ENCODE results near the gene ZNF101.
"Not testable (repeated sequence)": the region's sequence is repeated elsewhere in the genome, so short reads cannot be mapped to it uniquely, and the experiment has no call there.

ZNF101 gene

DNA sequence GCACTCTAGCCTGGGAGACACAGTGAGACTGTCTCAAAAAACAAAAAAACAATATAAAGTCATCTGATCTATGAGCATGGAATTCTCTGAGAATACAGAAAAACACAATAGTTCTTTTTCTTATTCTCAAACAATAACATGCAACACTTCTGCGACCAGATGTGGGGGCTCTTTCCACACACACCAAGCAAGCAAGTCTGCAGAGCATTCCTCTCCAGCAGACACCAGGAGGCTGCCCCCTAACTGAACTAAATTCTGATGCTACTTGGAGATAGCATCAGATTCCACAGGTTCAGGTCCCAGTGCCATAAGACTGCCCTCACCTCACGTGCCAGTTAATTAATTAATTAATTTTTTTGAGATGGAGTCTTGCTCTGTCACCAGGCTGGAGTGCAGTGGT, 27.7 kb downstream of the ZNF101 start:
- DNase-seq (ENCODE audit: low read depth in 1 of 2, low spot score in 1 of 2) = no peak
- H3K27me3 ChIP-seq (ENCODE audit: insufficient read depth, poor library complexity, severe bottlenecking) = no peaks in the 10 kb centered on the region
- H3K4me3 ChIP-seq (replicated peaks; ENCODE audit: insufficient read depth, low read length) = no peak overlapping the region
- no peak overlapping the region for H3K27ac ChIP-seq (replicated peaks)
- TF ChIP-seq POLR2AphosphoS5 (IDR thresholded peaks at IDR 0.05; ENCODE audit: low read depth) = no peak

DNA sequence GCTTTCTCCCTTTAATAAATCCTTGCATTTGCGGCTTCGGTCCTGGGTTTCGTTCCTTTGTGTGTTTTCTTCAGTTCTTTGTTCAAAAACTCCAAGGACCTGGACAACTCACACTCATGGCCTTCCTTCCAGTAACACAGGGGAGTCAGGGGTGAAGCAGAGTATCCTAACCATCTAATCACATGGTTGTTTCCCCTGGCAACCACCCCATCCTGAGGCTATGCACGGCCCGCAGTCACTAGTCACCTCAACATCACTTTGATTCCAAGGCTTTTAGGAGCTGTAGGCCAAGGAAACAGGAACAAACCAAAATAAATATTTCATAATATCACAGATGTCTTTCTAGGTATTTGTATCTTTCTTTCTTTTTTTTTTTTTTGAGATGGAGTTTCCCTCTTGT, 28.9 kb downstream of the ZNF101 start:
- Histone ChIP-seq H3K4me3 (replicated peaks; ENCODE audit: insufficient read depth, low read length) (no peak overlapping the region), H3K27ac (replicated peaks) (no peak overlapping the region), H3K27me3 (ENCODE audit: insufficient read depth, poor library complexity, severe bottlenecking) (no peaks in the 10 kb centered on the region)
- no peak for DNase-seq (ENCODE audit: low read depth in 1 of 2, low spot score in 1 of 2)
- TF ChIP-seq SPI1 (IDR thresholded peaks at IDR 0.05; ENCODE audit: borderline replicate concordance, low read depth) = no peak

DNA sequence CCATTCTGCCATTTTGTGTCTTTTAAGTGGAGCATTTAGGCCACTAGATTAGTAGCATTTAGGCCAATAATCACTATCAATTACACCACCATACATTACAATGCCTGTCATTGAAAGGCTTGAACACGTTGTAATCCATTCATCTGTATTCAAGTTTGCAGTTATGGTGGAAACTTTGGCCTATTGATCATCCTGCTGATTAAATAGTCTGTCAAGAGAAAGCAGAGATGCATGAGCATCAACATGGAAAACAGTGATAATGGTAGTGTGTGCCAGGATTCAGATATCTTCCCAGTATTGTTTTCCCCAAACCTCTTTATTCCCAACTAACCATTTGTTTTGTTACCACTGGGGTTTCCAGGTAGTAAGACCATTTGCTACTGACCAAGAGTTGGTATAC, 31.9 kb downstream of the ZNF101 start:
- not testable (repeated sequence) for DNase-seq (ENCODE audit: low read depth in 1 of 2, low spot score in 1 of 2); H3K4me3 ChIP-seq (replicated peaks; ENCODE audit: insufficient read depth, low read length); H3K27me3 ChIP-seq (ENCODE audit: insufficient read depth, poor library complexity, severe bottlenecking); H3K27ac ChIP-seq (replicated peaks)

DNA sequence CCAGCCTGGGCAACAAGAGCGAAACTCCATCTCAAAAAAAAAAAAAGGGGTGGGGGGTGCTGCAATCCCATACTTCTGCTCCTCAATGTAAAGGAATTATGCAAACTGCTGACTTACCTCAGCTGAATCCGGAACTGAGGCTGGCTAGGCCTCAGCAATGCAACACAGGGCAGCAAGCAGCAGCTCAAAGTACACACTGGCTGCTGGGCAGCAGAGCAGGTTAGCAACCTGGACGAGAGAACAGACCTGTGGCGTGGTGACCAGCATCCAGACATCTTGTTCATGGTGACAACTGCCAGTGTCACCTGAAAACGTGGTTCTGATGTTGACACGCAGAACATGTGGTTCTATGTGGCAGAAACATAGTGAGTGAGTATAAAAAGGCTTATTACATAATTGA, 36.2 kb downstream of the ZNF101 start:
- DNase-seq (ENCODE audit: low read depth in 1 of 2, low spot score in 1 of 2) = no peak
- H3K27me3 ChIP-seq (ENCODE audit: insufficient read depth, poor library complexity, severe bottlenecking) = no peaks in the 10 kb centered on the region
- no peak overlapping the region for H3K4me3 ChIP-seq (replicated peaks; ENCODE audit: insufficient read depth, low read length)
- H3K27ac ChIP-seq (replicated peaks) = no peak overlapping the region
- no peak for TF ChIP-seq SPI1 (IDR thresholded peaks at IDR 0.05; ENCODE audit: borderline replicate concordance, low read depth)
- TF ChIP-seq, protein P1, sequence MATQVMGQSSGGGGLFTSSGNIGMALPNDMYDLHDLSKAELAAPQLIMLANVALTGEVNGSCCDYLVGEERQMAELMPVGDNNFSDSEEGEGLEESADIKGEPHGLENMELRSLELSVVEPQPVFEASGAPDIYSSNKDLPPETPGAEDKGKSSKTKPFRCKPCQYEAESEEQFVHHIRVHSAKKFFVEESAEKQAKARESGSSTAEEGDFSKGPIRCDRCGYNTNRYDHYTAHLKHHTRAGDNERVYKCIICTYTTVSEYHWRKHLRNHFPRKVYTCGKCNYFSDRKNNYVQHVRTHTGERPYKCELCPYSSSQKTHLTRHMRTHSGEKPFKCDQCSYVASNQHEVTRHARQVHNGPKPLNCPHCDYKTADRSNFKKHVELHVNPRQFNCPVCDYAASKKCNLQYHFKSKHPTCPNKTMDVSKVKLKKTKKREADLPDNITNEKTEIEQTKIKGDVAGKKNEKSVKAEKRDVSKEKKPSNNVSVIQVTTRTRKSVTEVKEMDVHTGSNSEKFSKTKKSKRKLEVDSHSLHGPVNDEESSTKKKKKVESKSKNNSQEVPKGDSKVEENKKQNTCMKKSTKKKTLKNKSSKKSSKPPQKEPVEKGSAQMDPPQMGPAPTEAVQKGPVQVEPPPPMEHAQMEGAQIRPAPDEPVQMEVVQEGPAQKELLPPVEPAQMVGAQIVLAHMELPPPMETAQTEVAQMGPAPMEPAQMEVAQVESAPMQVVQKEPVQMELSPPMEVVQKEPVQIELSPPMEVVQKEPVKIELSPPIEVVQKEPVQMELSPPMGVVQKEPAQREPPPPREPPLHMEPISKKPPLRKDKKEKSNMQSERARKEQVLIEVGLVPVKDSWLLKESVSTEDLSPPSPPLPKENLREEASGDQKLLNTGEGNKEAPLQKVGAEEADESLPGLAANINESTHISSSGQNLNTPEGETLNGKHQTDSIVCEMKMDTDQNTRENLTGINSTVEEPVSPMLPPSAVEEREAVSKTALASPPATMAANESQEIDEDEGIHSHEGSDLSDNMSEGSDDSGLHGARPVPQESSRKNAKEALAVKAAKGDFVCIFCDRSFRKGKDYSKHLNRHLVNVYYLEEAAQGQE (IDR thresholded peaks at IDR 0.05; ENCODE audit: insufficient replicate concordance, low read depth) = no peak
- TF ChIP-seq, protein P2, sequence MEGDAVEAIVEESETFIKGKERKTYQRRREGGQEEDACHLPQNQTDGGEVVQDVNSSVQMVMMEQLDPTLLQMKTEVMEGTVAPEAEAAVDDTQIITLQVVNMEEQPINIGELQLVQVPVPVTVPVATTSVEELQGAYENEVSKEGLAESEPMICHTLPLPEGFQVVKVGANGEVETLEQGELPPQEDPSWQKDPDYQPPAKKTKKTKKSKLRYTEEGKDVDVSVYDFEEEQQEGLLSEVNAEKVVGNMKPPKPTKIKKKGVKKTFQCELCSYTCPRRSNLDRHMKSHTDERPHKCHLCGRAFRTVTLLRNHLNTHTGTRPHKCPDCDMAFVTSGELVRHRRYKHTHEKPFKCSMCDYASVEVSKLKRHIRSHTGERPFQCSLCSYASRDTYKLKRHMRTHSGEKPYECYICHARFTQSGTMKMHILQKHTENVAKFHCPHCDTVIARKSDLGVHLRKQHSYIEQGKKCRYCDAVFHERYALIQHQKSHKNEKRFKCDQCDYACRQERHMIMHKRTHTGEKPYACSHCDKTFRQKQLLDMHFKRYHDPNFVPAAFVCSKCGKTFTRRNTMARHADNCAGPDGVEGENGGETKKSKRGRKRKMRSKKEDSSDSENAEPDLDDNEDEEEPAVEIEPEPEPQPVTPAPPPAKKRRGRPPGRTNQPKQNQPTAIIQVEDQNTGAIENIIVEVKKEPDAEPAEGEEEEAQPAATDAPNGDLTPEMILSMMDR (IDR thresholded peaks at IDR 0.05; ENCODE audit: insufficient read depth, low read length) = no peak
- TF ChIP-seq POLR2AphosphoS5 (IDR thresholded peaks at IDR 0.05; ENCODE audit: low read depth) = no peak
- TF ChIP-seq GABPA (IDR thresholded peaks at IDR 0.05; ENCODE audit: low read depth) = no peak

DNA sequence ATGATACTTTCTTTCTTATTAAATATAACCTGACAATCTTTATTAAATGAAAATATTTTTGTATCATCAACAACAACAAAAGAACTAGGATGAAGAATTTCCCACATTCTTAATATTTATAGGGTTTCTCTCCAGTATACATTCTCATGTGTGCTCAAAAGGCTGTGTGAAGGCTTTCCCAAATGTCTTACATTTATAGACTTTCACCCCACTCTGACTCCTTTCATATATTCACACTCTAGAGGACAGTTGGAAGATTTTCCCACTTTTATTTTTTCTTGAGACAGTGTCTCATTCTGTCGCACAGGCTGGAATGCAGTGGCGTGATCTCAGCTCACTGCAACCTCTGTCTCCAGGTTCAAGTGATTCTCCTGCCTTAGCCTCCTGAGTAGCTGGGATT, 41.9 kb downstream of the ZNF101 start:
- no peak overlapping the region for H3K27ac ChIP-seq (replicated peaks)
- H3K27me3 ChIP-seq (ENCODE audit: insufficient read depth, poor library complexity, severe bottlenecking) = no peaks in the 10 kb centered on the region
- DNase-seq (ENCODE audit: low read depth in 1 of 2, low spot score in 1 of 2) = no peak
- TF ChIP-seq, protein P1 (IDR thresholded peaks at IDR 0.05; ENCODE audit: insufficient replicate concordance, low read depth) = no peak
- no peak for TF ChIP-seq SPI1 (IDR thresholded peaks at IDR 0.05; ENCODE audit: borderline replicate concordance, low read depth)
- TF ChIP-seq, protein P2 (IDR thresholded peaks at IDR 0.05; ENCODE audit: insufficient read depth, low read length) = no peak
- TF ChIP-seq POLR2AphosphoS5 (IDR thresholded peaks at IDR 0.05; ENCODE audit: low read depth) = no peak
- TF ChIP-seq GABPA (IDR thresholded peaks at IDR 0.05; ENCODE audit: low read depth) = no peak
- no peak overlapping the region for H3K4me3 ChIP-seq (replicated peaks; ENCODE audit: insufficient read depth, low read length)

Data from HL-60 (cell line).